Suprapubic skin (tissue), 3 donors: ENCODE measurements around the gene TRIO.

Source experiments
- EP300 ChIP-seq: sonication (generic); formaldehyde crosslinking; IDR thresholded peaks from one replicate; pipeline ENCODE4 v1.6.1; 2017; ENCODE audit warnings: antibody characterized with exemption
- POLR2A ChIP-seq, 2 donors: fragments of 450-650 bp; IDR thresholded peaks; one replicate each; pipeline ENCODE4 v1.6.1; 2017; ENCODE audit warnings: antibody characterized with exemption in 2 of 2, mild to moderate bottlenecking in 2 of 2, moderate library complexity in 2 of 2
- TF ChIP-seq, protein P1 (sequence below), 2 donors: fragments of 200-600 bp in 1 of 2; fragments of 450-650 bp in 1 of 2; sonication (generic) in 1 of 2; IDR thresholded peaks; one replicate each; pipeline ENCODE4 v1.5.1; 2016 to 2019; ENCODE audit warnings: antibody characterized with exemption in 2 of 2, mild to moderate bottlenecking in 1 of 2, moderate library complexity in 1 of 2

DNA sequence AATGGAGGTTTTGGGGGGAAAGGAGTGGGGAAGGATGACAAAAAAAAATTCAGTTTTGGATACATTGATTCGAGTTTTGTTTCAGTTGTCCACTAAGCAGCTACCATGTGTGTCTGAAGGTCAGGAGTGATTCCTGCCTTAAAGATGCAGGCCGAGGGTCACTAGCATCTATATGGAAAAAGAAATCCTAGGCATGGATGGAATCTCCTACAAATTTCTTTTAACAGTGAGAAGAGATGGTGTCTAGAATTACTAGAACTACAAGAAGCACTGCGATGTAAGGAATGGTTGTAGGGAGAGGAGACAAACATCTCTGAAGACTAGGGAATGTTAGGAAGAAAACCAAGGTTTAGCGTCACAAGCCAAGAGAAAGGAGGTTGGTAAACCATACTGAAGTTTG is 19.6 kb upstream of the TRIO start:
- no peak for TF ChIP-seq POLR2A (IDR thresholded peaks at IDR 0.05)
- TF ChIP-seq EP300 = no peak
- TF ChIP-seq, protein P1, sequence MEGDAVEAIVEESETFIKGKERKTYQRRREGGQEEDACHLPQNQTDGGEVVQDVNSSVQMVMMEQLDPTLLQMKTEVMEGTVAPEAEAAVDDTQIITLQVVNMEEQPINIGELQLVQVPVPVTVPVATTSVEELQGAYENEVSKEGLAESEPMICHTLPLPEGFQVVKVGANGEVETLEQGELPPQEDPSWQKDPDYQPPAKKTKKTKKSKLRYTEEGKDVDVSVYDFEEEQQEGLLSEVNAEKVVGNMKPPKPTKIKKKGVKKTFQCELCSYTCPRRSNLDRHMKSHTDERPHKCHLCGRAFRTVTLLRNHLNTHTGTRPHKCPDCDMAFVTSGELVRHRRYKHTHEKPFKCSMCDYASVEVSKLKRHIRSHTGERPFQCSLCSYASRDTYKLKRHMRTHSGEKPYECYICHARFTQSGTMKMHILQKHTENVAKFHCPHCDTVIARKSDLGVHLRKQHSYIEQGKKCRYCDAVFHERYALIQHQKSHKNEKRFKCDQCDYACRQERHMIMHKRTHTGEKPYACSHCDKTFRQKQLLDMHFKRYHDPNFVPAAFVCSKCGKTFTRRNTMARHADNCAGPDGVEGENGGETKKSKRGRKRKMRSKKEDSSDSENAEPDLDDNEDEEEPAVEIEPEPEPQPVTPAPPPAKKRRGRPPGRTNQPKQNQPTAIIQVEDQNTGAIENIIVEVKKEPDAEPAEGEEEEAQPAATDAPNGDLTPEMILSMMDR (IDR thresholded peaks at IDR 0.05) = no peak
